ENCODE measurements around the gene NPEPL1.
A peak's percentile ranks its signal among the peaks of the same experiment; 100 is the strongest.

Gene NPEPL1

GRCh38 chr20:58695084-58695722, 2.6 kb downstream of the NPEPL1 start:
- Histone ChIP-seq H3K4me3 (ENCODE audit: low read length in 2 of 2) (peak overlapping the region in 1 of 2 donors; percentile 61), H2BK15ac (ENCODE audit: low read length) (no peak overlapping the region), H2AK5ac (ENCODE audit: low read depth, low read length) (no peak overlapping the region), H3K4ac (ENCODE audit: low read length) (peak overlapping the region; percentile 8), H3K27ac (replicated peaks; ENCODE audit: low read length) (no peak overlapping the region), H3K9me3 (replicated peaks in 1 of 2; ENCODE audit: control insufficient read depth in 2 of 2, insufficient read depth in 1 of 2, low read depth in 1 of 2, low read length in 2 of 2) (peaks cover 0 to 6% of the 10 kb centered on the region in 2 donors), H2BK12ac (ENCODE audit: low read length) (no peak overlapping the region), H4K8ac (ENCODE audit: low read depth, low read length) (peak overlapping the region; percentile 43), H4K91ac (ENCODE audit: low read depth, low read length, poor library complexity) (peak overlapping the region; percentile 44), H3K23ac (ENCODE audit: low read depth, low read length, poor library complexity) (peak overlapping the region; percentile 8), H3K18ac (ENCODE audit: low read length) (no peak overlapping the region), H3K4me2 (ENCODE audit: insufficient read depth, low read length, poor library complexity, severe bottlenecking) (no peak overlapping the region), H3K27me3 (ENCODE audit: control insufficient read depth in 3 of 3, insufficient read depth in 3 of 3, low read depth in 1 of 3, low read length in 3 of 3) (peaks cover 0 to 2% (median 0%) of the 10 kb centered on the region in 3 experiments), H3K4me1 (ENCODE audit: control insufficient read depth in 2 of 2, insufficient read depth in 1 of 2, low read depth in 1 of 2, low read length in 2 of 2) (peaks cover 0 to 19% of the 10 kb centered on the region in 2 donors), H3K36me3 (replicated peaks in 1 of 2; ENCODE audit: control insufficient read depth in 2 of 2, insufficient read depth in 2 of 2, low read length in 2 of 2) (peaks cover 30 to 61% of the 10 kb centered on the region in 2 donors), H3K9ac (ENCODE audit: low read depth, low read length, poor library complexity) (peak overlapping the region; percentile 71), H2AFZ (ENCODE audit: low read length) (no peak overlapping the region), H3K14ac (ENCODE audit: low read length) (peak overlapping the region; percentile 58), H2BK120ac (ENCODE audit: low read depth, low read length) (no peak overlapping the region), H2BK5ac (ENCODE audit: low read length) (no peak overlapping the region), H3K79me1 (ENCODE audit: low read depth, low read length) (peaks cover 5% of the 10 kb centered on the region)
- no peak for DNase-seq (ENCODE audit: low spot score)
- 100% methylated on average over 1 of the region's 9 CpGs; no CpG with 5 or more reads in 1 of the 2 donors for WGBS, 2 donors (ENCODE audit: extremely low coverage in 2 of 2, insufficient read length in 2 of 2, insufficient replicate concordance in 1 of 2)

GRCh38 chr20:58695895-58696375, 3.3 kb downstream of the NPEPL1 start:
- no CpG with 5 or more reads among the region's 10 CpGs for WGBS, 2 donors (ENCODE audit: extremely low coverage in 2 of 2, insufficient read length in 2 of 2, insufficient replicate concordance in 1 of 2)
- Histone ChIP-seq H3K14ac (ENCODE audit: low read length) (no peak overlapping the region), H2AFZ (ENCODE audit: low read length) (no peak overlapping the region), H4K8ac (ENCODE audit: low read depth, low read length) (no peak overlapping the region), H3K18ac (ENCODE audit: low read length) (no peak overlapping the region), H3K4ac (ENCODE audit: low read length) (no peak overlapping the region), H3K9ac (ENCODE audit: low read depth, low read length, poor library complexity) (no peak overlapping the region), H3K23ac (ENCODE audit: low read depth, low read length, poor library complexity) (no peak overlapping the region), H2BK15ac (ENCODE audit: low read length) (peak overlapping the region; percentile 12), H2BK12ac (ENCODE audit: low read length) (no peak overlapping the region), H2BK120ac (ENCODE audit: low read depth, low read length) (no peak overlapping the region), H3K4me1 (ENCODE audit: control insufficient read depth in 2 of 2, insufficient read depth in 1 of 2, low read depth in 1 of 2, low read length in 2 of 2) (peaks cover 0 to 19% of the 10 kb centered on the region in 2 donors), H3K9me3 (replicated peaks in 1 of 2; ENCODE audit: control insufficient read depth in 2 of 2, insufficient read depth in 1 of 2, low read depth in 1 of 2, low read length in 2 of 2) (peaks cover 0 to 6% of the 10 kb centered on the region in 2 donors), H3K4me3 (ENCODE audit: low read length in 2 of 2) (no peak overlapping the region), H2BK5ac (ENCODE audit: low read length) (no peak overlapping the region), H3K36me3 (replicated peaks in 1 of 2; ENCODE audit: control insufficient read depth in 2 of 2, insufficient read depth in 2 of 2, low read length in 2 of 2) (peaks cover 30 to 64% of the 10 kb centered on the region in 2 donors), H2AK5ac (ENCODE audit: low read depth, low read length) (no peak overlapping the region), H3K4me2 (ENCODE audit: insufficient read depth, low read length, poor library complexity, severe bottlenecking) (no peak overlapping the region), H3K79me1 (ENCODE audit: low read depth, low read length) (peaks cover 6% of the 10 kb centered on the region), H3K27ac (replicated peaks; ENCODE audit: low read length) (no peak overlapping the region), H3K27me3 (ENCODE audit: control insufficient read depth in 3 of 3, insufficient read depth in 3 of 3, low read depth in 1 of 3, low read length in 3 of 3) (peaks cover 0 to 2% (median 0%) of the 10 kb centered on the region in 3 experiments), H4K91ac (ENCODE audit: low read depth, low read length, poor library complexity) (no peak overlapping the region)
- DNase-seq (ENCODE audit: low spot score): no peak

- H3K18ac ChIP-seq (ENCODE audit: low read length): peak overlapping the region; percentile 57
- peak overlapping the region; percentile 52 for H3K23ac ChIP-seq (ENCODE audit: low read depth, low read length, poor library complexity)
- no peak overlapping the region for H4K91ac ChIP-seq (ENCODE audit: low read depth, low read length, poor library complexity)
- no CpG with 5 or more reads among the region's 10 CpGs for WGBS, 2 donors (ENCODE audit: extremely low coverage in 2 of 2, insufficient read length in 2 of 2, insufficient replicate concordance in 1 of 2)
- no peak overlapping the region for H4K8ac ChIP-seq (ENCODE audit: low read depth, low read length)
- peak overlapping the region; percentile 36 for H2BK12ac ChIP-seq (ENCODE audit: low read length)
- H3K79me1 ChIP-seq (ENCODE audit: low read depth, low read length): peaks cover 6% of the 10 kb centered on the region
- H2BK5ac ChIP-seq (ENCODE audit: low read length): peak overlapping the region; percentile 24
- H3K36me3 ChIP-seq (replicated peaks in 1 of 2; ENCODE audit: control insufficient read depth in 2 of 2, insufficient read depth in 2 of 2, low read length in 2 of 2): peaks cover 30 to 64% of the 10 kb centered on the region in 2 donors
- no peak overlapping the region for H3K9ac ChIP-seq (ENCODE audit: low read depth, low read length, poor library complexity)
- no peak overlapping the region for H2AFZ ChIP-seq (ENCODE audit: low read length)
- H2AK5ac ChIP-seq (ENCODE audit: low read depth, low read length): no peak overlapping the region
- H3K14ac ChIP-seq (ENCODE audit: low read length): peak overlapping the region; percentile 79
- peaks cover 0 to 2% (median 0%) of the 10 kb centered on the region in 3 experiments for H3K27me3 ChIP-seq (ENCODE audit: control insufficient read depth in 3 of 3, insufficient read depth in 3 of 3, low read depth in 1 of 3, low read length in 3 of 3)
- H3K4ac ChIP-seq (ENCODE audit: low read length): peak overlapping the region; percentile 53
- no peak for DNase-seq (ENCODE audit: low spot score)
- peaks cover 0 to 19% of the 10 kb centered on the region in 2 donors for H3K4me1 ChIP-seq (ENCODE audit: control insufficient read depth in 2 of 2, insufficient read depth in 1 of 2, low read depth in 1 of 2, low read length in 2 of 2)
- peak overlapping the region in 1 of 2 donors; percentile 6 for H3K4me3 ChIP-seq (ENCODE audit: low read length in 2 of 2)
- H2BK15ac ChIP-seq (ENCODE audit: low read length): no peak overlapping the region
- H3K4me2 ChIP-seq (ENCODE audit: insufficient read depth, low read length, poor library complexity, severe bottlenecking): no peak overlapping the region
- H2BK120ac ChIP-seq (ENCODE audit: low read depth, low read length): no peak overlapping the region
- peaks cover 0 to 6% of the 10 kb centered on the region in 2 donors for H3K9me3 ChIP-seq (replicated peaks in 1 of 2; ENCODE audit: control insufficient read depth in 2 of 2, insufficient read depth in 1 of 2, low read depth in 1 of 2, low read length in 2 of 2)
- no peak overlapping the region for H3K27ac ChIP-seq (replicated peaks; ENCODE audit: low read length)
These were observed 3.9 kb downstream of the NPEPL1 start for GRCh38 chr20:58696411-58696961.

- peak overlapping the region; percentile 52 for H3K23ac ChIP-seq (ENCODE audit: low read depth, low read length, poor library complexity)
- peaks cover 6% of the 10 kb centered on the region for H3K79me1 ChIP-seq (ENCODE audit: low read depth, low read length)
- no peak overlapping the region for H3K4ac ChIP-seq (ENCODE audit: low read length)
- peaks cover 35 to 62% of the 10 kb centered on the region in 2 donors for H3K36me3 ChIP-seq (replicated peaks in 1 of 2; ENCODE audit: control insufficient read depth in 2 of 2, insufficient read depth in 2 of 2, low read length in 2 of 2)
- H3K4me2 ChIP-seq (ENCODE audit: insufficient read depth, low read length, poor library complexity, severe bottlenecking): no peak overlapping the region
- H3K14ac ChIP-seq (ENCODE audit: low read length): peak overlapping the region; percentile 71
- no peak overlapping the region for H2BK15ac ChIP-seq (ENCODE audit: low read length)
- peaks cover 0 to 2% (median 0%) of the 10 kb centered on the region in 3 experiments for H3K27me3 ChIP-seq (ENCODE audit: control insufficient read depth in 3 of 3, insufficient read depth in 3 of 3, low read depth in 1 of 3, low read length in 3 of 3)
- H3K18ac ChIP-seq (ENCODE audit: low read length): peak overlapping the region; percentile 17
- H2BK12ac ChIP-seq (ENCODE audit: low read length): no peak overlapping the region
- peaks cover 0 to 17% of the 10 kb centered on the region in 2 donors for H3K4me1 ChIP-seq (ENCODE audit: control insufficient read depth in 2 of 2, insufficient read depth in 1 of 2, low read depth in 1 of 2, low read length in 2 of 2)
- peak overlapping the region; percentile 24 for H2BK5ac ChIP-seq (ENCODE audit: low read length)
- H2AK5ac ChIP-seq (ENCODE audit: low read depth, low read length): no peak overlapping the region
- H3K4me3 ChIP-seq (ENCODE audit: low read length in 2 of 2): no peak overlapping the region
- no peak overlapping the region for H2BK120ac ChIP-seq (ENCODE audit: low read depth, low read length)
- H4K8ac ChIP-seq (ENCODE audit: low read depth, low read length): peak overlapping the region; percentile 43
- no CpG with 5 or more reads among the region's 21 CpGs for WGBS, 2 donors (ENCODE audit: extremely low coverage in 2 of 2, insufficient read length in 2 of 2, insufficient replicate concordance in 1 of 2)
- peak overlapping the region; percentile 60 for H3K9ac ChIP-seq (ENCODE audit: low read depth, low read length, poor library complexity)
- H4K91ac ChIP-seq (ENCODE audit: low read depth, low read length, poor library complexity): no peak overlapping the region
- DNase-seq (ENCODE audit: low spot score): no peak
- no peak overlapping the region for H2AFZ ChIP-seq (ENCODE audit: low read length)
- peaks cover 0 to 6% of the 10 kb centered on the region in 2 donors for H3K9me3 ChIP-seq (replicated peaks in 1 of 2; ENCODE audit: control insufficient read depth in 2 of 2, insufficient read depth in 1 of 2, low read depth in 1 of 2, low read length in 2 of 2)
- no peak overlapping the region for H3K27ac ChIP-seq (replicated peaks; ENCODE audit: low read length)
These were observed 4.7 kb downstream of the NPEPL1 start for GRCh38 chr20:58697201-58697866.

Measured in neuronal stem cell (in vitro differentiated cells).